Uterus (tissue), 4 donors: ENCODE measurements around the gene TOMM70. TPM values are rescaled to one million over a fixed set of nuclear protein-coding genes. Genes with fewer than 3 reads are reported as not detected.

ENCODE experiments used
- DNase-seq, 2 donors: peaks; one replicate each; pipeline ENCODE4 v3.0.0-alpha.2; 2019 to 2020
- H3K27ac ChIP-seq, 2 donors: fragments of 200-600 bp; sonication (generic); 1 replicate in 1 of 2; 2 replicates in 1 of 2; pipeline ENCODE4 v1.5.1; 2016 to 2018
- H3K27me3 ChIP-seq, 2 donors: fragments of 200-600 bp; sonication (generic); one replicate each; pipeline ENCODE4 v1.5.1; 2018 to 2019; ENCODE audit warnings: control low read depth in 1 of 2
- H3K36me3 ChIP-seq, 2 donors: fragments of 200-600 bp; sonication (generic); one replicate each; pipeline ENCODE4 v1.5.1; 2019; ENCODE audit warnings: control low read depth in 1 of 2
- H3K4me1 ChIP-seq, 2 donors: fragments of 200-600 bp; sonication (generic); one replicate each; pipeline ENCODE4 v1.5.1; 2018 to 2019; ENCODE audit warnings: control low read depth in 1 of 2
- H3K4me3 ChIP-seq, 2 donors: fragments of 200-600 bp; sonication (generic); 1 replicate in 1 of 2; 2 replicates in 1 of 2; pipeline ENCODE4 v1.5.1; 2018 to 2019; ENCODE audit warnings: mild to moderate bottlenecking in 1 of 2
- H3K9me3 ChIP-seq, 2 donors: fragments of 200-600 bp; sonication (generic); one replicate each; pipeline ENCODE4 v1.5.1; 2019; ENCODE audit warnings: control low read depth in 1 of 2
- POLR2A ChIP-seq, 2 donors: fragments of 450-650 bp; IDR thresholded peaks; one replicate each; pipeline ENCODE4 v1.6.1; 2016; ENCODE audit warnings: antibody characterized with exemption in 2 of 2, mild to moderate bottlenecking in 1 of 2, moderate library complexity in 1 of 2
- intact Hi-C: fragments of 100-400 bp; cut with DNase I; formaldehyde crosslinking; loops from one replicate; pipeline ENCODE4 v1.15.1; 2023; ENCODE audit warnings: low total_unique reads
- total RNA-seq, 4 donors: library from RNA; depleted of rRNA in 3 of 4; stranded (reverse); fragments of >200 nt in 3 of 4; gene quantifications; one replicate each; pipeline versions ENCODE4 v1.1.0 to v1.2.4, GENCODE V29; 2014 to 2023
- TF ChIP-seq, protein P1 (sequence below), 4 experiments: fragments of 200-600 bp in 2 of 4; fragments of 450-650 bp in 2 of 4; sonication (generic) in 2 of 4; IDR thresholded peaks; one replicate each; pipeline ENCODE4 v1.5.1; 2016 to 2019; ENCODE audit warnings: antibody characterized with exemption in 4 of 4, mild to moderate bottlenecking in 2 of 4, moderate library complexity in 1 of 4
- donor health status: DM: yes; HTN: yes; CAD: no.

TOMM70 gene
- total RNA-seq, 4 donors from 2014 or later: 16.8 to 86.1 (median 35.9) TPM

DNA sequence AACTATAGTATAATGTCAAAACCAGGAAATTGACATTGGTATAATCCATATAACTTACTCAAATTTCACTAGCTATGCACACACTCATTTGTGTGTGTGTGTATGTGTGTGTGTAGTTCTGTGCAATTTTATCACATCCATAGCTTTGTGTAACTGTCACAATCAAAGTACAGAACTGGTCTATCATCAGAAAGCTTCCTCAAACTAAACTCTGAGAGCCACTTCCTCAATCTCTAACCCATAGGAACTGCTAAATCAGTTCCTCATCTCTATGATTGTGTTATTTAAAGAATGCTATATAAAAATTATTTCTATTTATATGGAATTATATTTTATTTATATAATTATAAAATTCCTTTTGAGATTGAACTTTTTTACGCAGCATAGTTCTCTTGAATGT is 18.5 kb upstream of the TOMM70 start:
- no peaks in the 10 kb centered on the region for H3K4me1 ChIP-seq
- no peaks in the 10 kb centered on the region for H3K27me3 ChIP-seq
- intact Hi-C loops: no loop called here
- TF ChIP-seq POLR2A (IDR thresholded peaks at IDR 0.05): no peak
- TF ChIP-seq, protein P1, sequence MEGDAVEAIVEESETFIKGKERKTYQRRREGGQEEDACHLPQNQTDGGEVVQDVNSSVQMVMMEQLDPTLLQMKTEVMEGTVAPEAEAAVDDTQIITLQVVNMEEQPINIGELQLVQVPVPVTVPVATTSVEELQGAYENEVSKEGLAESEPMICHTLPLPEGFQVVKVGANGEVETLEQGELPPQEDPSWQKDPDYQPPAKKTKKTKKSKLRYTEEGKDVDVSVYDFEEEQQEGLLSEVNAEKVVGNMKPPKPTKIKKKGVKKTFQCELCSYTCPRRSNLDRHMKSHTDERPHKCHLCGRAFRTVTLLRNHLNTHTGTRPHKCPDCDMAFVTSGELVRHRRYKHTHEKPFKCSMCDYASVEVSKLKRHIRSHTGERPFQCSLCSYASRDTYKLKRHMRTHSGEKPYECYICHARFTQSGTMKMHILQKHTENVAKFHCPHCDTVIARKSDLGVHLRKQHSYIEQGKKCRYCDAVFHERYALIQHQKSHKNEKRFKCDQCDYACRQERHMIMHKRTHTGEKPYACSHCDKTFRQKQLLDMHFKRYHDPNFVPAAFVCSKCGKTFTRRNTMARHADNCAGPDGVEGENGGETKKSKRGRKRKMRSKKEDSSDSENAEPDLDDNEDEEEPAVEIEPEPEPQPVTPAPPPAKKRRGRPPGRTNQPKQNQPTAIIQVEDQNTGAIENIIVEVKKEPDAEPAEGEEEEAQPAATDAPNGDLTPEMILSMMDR (IDR thresholded peaks at IDR 0.05): no peak
- no peak for DNase-seq
- H3K36me3 ChIP-seq: no peaks in the 10 kb centered on the region
- H3K4me3 ChIP-seq: no peak overlapping the region
- H3K27ac ChIP-seq: no peak overlapping the region
- H3K9me3 ChIP-seq: no peaks in the 10 kb centered on the region

DNA sequence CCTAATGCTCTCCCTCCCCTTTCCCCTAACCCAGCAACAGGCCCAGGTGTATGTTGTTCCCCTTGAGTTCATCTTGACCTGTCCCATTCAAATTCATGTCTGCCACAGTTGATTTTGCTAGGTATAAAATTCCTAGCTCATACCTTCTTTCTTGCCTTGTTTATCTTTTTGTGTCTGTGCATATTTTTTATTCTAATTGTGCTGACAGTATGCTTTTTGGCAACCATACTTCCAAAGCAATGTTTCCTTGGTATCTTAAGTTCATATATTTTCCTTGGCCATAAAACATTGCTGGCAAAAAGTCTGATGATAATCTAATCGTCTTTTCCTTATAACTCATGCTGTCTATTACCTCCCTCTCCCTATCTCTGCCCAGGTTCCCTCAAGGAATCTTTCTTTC is 16.0 kb upstream of the TOMM70 start:
- intact Hi-C loops: no loop called here
- no peaks in the 10 kb centered on the region for H3K27me3 ChIP-seq
- no peaks in the 10 kb centered on the region for H3K9me3 ChIP-seq
- no peak overlapping the region for H3K27ac ChIP-seq
- H3K36me3 ChIP-seq: no peaks in the 10 kb centered on the region
- DNase-seq: no peak
- no peak overlapping the region for H3K4me3 ChIP-seq
- no peaks in the 10 kb centered on the region for H3K4me1 ChIP-seq
- TF ChIP-seq POLR2A (IDR thresholded peaks at IDR 0.05): no peak
- TF ChIP-seq, protein P1 (IDR thresholded peaks at IDR 0.05): no peak

DNA sequence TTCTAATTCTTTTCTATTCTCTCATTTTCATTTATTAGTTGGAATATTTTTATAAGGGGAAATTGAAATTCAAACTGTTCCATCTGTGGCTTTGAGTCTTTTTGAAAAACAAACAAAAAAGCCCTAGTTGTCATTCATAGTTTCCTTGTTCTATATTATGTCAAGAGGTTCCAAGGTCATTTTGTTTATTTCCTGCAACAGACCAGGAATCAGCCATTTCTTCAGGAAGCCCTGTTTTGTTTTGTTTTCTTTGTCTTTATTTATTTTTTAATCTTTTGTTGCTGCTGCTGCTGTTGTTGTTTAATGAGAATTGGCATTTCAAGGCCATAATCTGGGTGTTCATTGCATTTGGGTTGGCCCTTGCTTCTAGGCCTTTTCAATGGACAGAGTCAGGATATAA is 15.3 kb upstream of the TOMM70 start:
- no peaks in the 10 kb centered on the region for H3K4me1 ChIP-seq
- intact Hi-C loops: no loop called here
- H3K9me3 ChIP-seq: no peaks in the 10 kb centered on the region
- no peaks in the 10 kb centered on the region for H3K27me3 ChIP-seq
- no peak overlapping the region for H3K4me3 ChIP-seq
- no peak for DNase-seq
- H3K27ac ChIP-seq: no peak overlapping the region
- TF ChIP-seq, protein P1 (IDR thresholded peaks at IDR 0.05): no peak
- no peak for TF ChIP-seq POLR2A (IDR thresholded peaks at IDR 0.05)
- H3K36me3 ChIP-seq: no peaks in the 10 kb centered on the region

DNA sequence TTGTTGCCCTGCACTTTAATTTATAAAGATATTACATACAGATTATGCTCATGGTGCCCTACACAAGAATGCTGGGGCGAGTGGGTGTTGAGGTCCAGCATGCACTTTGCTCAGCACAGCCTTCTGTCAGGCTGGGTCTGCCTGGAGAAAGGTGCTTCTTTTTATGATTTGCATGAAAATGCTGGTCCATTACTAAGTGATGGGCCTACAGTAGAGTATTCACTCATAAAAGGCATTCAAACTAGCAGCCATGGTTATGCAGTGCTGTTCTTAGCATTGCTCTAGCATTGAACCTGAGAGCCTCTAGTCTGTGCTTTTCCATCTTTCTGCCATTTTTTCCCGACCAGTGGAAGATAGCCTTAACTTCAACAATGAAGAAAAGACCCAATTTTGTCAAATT is 12.7 kb upstream of the TOMM70 start:
- no peak for DNase-seq
- H3K27me3 ChIP-seq: no peaks in the 10 kb centered on the region
- no peak overlapping the region for H3K4me3 ChIP-seq
- intact Hi-C loops: no loop called here
- H3K9me3 ChIP-seq: no peaks in the 10 kb centered on the region
- H3K36me3 ChIP-seq: no peaks in the 10 kb centered on the region
- no peak overlapping the region for H3K27ac ChIP-seq
- TF ChIP-seq, protein P1 (IDR thresholded peaks at IDR 0.05): no peak
- TF ChIP-seq POLR2A (IDR thresholded peaks at IDR 0.05): no peak
- no peaks in the 10 kb centered on the region for H3K4me1 ChIP-seq

- Histone ChIP-seq H3K27me3 (no peaks in the 10 kb centered on the region), H3K4me1 (no peaks in the 10 kb centered on the region), H3K27ac (no peak overlapping the region), H3K4me3 (no peak overlapping the region), H3K36me3 (no peaks in the 10 kb centered on the region), H3K9me3 (no peaks in the 10 kb centered on the region)
- DNase-seq: no peak
- TF ChIP-seq POLR2A (IDR thresholded peaks at IDR 0.05): no peak
- TF ChIP-seq, protein P1 (IDR thresholded peaks at IDR 0.05): no peak
- intact Hi-C loops: no loop called here
Observed at GRCh38 chr3:100412912-100413590, 12.2 kb upstream of the TOMM70 start.
